ENCODE data around the gene HSD11B2. TPM values are rescaled to one million over a fixed set of nuclear protein-coding genes. Genes with fewer than 3 reads are reported as not detected.

Gene HSD11B2
- total RNA-seq, 1 donor from 2014 or later, result 8.5 TPM

DNA sequence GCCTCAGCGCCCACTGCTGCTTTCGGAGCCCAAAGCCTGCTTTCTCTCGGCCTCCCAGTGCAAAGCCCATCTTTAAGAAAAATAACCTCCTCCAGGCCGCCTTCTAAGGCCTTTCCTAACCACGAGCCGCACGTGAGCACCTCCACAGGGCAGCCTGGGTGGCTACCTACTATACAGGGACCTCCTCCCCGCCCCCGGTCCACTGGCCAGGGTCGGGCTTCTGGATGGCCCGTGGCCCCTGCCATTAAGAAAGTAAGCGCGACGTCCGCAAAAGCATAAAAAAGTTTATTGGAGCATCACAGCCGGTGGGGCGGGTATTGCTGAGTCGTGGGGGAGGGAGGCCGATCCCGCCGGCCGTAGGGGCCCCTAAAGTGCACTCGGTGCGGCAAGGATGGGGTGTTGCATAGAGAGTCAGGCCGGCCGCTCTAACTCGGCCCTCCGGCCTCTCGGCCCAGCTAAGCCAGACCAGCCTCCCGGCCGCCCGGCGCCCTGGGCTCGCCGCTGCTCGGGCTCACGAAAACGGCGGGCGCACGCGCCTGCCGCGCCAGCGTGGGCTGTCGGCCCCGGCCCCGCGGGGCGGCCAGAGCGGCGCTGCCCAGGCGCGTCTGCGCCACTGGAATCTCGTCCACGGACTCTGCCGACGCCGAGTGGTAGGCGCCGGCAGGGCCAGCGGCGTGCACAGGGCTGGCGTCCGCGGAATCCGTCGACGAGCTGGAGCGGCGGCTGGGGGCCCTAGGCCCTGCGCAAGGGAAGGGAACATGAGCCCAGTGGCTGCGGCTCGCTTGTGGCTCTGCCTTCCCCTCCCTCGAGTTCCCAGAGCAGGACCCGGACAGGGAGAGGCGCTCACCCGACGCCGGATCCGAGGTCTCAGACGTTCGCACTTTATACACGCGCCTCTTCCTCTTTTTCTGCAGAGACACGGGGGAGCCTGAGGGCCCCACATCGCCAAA, 36.5 kb upstream of the HSD11B2 start:
- TF ChIP-seq, protein P1, sequence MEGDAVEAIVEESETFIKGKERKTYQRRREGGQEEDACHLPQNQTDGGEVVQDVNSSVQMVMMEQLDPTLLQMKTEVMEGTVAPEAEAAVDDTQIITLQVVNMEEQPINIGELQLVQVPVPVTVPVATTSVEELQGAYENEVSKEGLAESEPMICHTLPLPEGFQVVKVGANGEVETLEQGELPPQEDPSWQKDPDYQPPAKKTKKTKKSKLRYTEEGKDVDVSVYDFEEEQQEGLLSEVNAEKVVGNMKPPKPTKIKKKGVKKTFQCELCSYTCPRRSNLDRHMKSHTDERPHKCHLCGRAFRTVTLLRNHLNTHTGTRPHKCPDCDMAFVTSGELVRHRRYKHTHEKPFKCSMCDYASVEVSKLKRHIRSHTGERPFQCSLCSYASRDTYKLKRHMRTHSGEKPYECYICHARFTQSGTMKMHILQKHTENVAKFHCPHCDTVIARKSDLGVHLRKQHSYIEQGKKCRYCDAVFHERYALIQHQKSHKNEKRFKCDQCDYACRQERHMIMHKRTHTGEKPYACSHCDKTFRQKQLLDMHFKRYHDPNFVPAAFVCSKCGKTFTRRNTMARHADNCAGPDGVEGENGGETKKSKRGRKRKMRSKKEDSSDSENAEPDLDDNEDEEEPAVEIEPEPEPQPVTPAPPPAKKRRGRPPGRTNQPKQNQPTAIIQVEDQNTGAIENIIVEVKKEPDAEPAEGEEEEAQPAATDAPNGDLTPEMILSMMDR (conservative IDR thresholded peaks at IDR 0.05), result no peak
- no peaks in the 10 kb centered on the region for H3K36me3 Mint-ChIP-seq
- H3K27me3 Mint-ChIP-seq, result peaks cover 18% of the 10 kb centered on the region
- peaks cover 13% of the 10 kb centered on the region for H3K4me1 Mint-ChIP-seq (ENCODE audit: unreplicated experiment)
- DNase-seq (ENCODE audit: extremely low spot score, unreplicated experiment), result no peak
- H3K9me3 Mint-ChIP-seq, result no peaks in the 10 kb centered on the region
- H3K27ac Mint-ChIP-seq, result peak overlapping the region; percentile 34
- peak overlapping the region; percentile 82 for H3K4me3 Mint-ChIP-seq

DNA sequence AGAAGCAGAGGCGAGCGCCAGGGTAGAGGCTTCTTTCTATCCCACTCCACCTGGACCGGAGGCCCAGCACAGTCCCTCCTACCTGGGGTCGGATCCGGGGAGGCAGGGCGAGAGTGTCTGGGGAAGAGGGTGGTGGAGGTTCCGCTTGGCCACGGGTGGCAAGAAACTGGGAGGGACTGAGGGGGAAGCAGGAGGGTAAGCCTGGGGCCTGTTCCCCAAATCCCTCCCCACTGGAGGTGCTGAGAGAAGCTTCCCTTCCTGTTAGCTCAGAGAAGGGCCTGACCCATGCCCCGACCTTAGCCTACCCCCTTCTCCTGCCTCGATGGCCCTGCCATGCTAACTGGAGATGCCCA, 35.8 kb upstream of the HSD11B2 start:
- no peaks in the 10 kb centered on the region for H3K36me3 Mint-ChIP-seq
- TF ChIP-seq, protein P1 (conservative IDR thresholded peaks at IDR 0.05), result no peak
- peaks cover 9% of the 10 kb centered on the region for H3K4me1 Mint-ChIP-seq (ENCODE audit: unreplicated experiment)
- H3K27ac Mint-ChIP-seq, result no peak overlapping the region
- H3K4me3 Mint-ChIP-seq, result no peak overlapping the region
- peaks cover 18% of the 10 kb centered on the region for H3K27me3 Mint-ChIP-seq
- no peak for DNase-seq (ENCODE audit: extremely low spot score, unreplicated experiment)
- no peaks in the 10 kb centered on the region for H3K9me3 Mint-ChIP-seq

DNA sequence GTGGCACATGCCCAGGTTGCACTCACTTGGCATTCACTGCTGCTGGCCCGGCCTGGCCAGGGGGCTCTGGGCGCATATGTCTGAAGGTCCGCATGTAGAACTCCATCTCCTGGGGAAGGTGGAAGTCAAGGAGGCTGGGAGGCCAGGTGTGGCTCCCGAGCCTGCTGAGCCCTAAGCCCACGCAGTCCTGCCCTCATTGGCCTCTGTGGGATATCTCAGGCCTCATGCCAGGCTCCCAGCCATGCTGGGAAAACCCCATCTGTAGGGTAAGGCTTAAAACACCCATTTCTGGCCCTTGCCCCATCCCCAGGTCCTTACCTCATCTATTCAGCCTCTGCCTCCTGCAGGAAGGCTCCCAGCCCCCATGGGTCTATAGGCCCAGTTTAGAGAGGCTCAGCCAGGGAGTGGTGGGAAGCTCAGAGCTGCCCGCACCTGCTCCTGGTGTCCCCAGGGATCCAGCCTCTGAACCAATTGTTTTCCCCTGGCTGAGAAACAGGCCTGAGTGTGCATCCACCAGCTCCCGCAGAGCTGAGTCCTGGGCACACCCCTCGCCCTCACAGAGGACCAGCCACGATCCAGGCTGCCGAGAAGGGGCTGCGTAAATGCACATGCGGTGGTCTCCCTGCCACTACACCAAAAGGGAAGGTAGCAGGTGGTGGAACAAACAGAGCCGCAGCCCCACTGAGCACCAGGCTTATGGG, 35.3 kb upstream of the HSD11B2 start:
- H3K36me3 Mint-ChIP-seq, result no peaks in the 10 kb centered on the region
- peaks cover 18% of the 10 kb centered on the region for H3K27me3 Mint-ChIP-seq
- TF ChIP-seq, protein P1 (conservative IDR thresholded peaks at IDR 0.05), result no peak
- H3K9me3 Mint-ChIP-seq, result no peaks in the 10 kb centered on the region
- H3K4me1 Mint-ChIP-seq (ENCODE audit: unreplicated experiment), result peaks cover 9% of the 10 kb centered on the region
- H3K27ac Mint-ChIP-seq, result peak overlapping the region; percentile 70
- DNase-seq (ENCODE audit: extremely low spot score, unreplicated experiment), result no peak
- peak overlapping the region; percentile 28 for H3K4me3 Mint-ChIP-seq

DNA sequence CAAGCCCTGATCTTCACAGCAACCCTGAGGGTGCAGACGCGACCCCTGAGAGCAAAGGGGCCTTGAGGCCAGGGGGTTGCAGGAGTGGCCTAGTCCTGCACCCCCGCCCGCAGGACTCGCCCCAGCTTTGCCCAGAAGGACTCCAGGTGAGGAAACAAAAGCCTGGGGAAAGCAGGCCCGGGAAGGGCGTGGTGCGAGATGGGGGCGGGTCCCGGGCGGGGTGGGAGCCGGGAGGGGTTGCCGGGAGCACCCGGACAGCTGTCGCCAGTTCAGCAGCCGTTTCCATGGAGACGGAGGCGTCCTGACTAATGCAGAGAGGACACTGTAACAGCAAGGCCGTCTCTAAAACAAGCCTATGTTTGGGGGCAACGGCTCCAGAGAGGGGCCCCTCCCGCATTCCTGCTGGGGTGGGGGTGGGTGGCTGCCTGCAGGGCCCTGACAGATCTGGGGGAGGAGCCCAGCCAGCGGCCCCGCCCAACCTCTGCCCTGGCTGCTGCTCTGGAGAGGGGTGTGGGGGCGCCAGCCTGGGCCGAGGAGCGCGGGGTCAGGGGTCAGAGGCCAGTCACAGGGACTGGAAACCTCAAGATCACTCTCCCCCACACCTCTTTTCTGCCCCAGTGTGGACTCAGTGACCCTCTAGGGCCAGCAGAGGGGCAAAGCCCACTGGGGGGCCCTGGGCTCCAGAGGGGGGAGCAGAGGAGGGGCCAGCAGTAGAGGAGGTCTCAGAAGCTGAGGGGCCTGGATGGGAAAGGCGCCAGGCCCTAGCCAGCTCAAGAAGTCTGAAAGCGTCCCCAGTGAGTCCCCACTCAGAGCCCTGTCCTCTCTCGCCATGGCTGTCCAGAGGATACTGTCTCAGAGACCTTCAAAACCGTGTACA, 34.5 kb upstream of the HSD11B2 start:
- Mint-ChIP-seq H3K27ac (peak overlapping the region; percentile 70), H3K4me3 (peak overlapping the region; percentile 55), H3K36me3 (no peaks in the 10 kb centered on the region), H3K4me1 (ENCODE audit: unreplicated experiment) (peaks cover 9% of the 10 kb centered on the region), H3K27me3 (peaks cover 18% of the 10 kb centered on the region), H3K9me3 (no peaks in the 10 kb centered on the region)
- no peak for DNase-seq (ENCODE audit: extremely low spot score, unreplicated experiment)
- TF ChIP-seq, protein P1 (conservative IDR thresholded peaks at IDR 0.05), result no peak

DNA sequence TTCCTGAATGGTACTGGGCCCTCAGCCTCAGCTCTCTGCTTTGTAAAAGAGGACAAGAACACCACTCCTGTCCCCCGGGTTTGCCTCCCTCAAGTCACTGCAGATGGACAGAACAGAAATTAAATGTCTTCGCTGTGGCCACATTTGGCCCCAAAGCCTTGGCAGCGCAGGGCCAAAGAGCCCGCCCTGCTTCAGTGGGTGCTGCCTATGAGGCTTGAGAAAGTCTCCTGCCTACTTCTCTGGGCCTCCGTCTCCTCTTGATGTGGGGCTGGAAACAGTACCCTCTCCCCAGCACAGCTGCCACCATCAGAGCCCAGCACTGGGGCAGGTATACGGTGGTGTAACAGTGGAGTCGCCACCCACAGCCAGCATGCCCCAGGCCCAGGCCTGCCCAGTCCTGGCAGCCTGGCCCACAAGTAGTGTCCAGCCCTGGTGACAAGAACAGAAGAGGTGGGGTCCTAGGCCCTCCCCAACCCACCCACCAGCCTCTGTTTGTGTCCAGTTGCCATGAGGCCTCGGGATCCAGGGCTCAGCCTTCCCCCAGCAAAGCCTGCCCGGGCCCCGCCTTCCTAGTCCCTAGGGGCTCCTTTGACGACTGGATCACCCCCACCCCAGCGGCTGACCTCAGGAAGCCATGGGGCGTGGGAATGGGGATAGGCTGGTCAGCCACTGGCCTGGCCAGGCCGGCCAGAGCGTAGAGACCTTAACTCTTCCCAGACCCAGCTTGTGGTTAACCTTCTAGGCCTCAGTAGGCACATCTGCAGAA, 33.7 kb upstream of the HSD11B2 start:
- Mint-ChIP-seq H3K4me3 (no peak overlapping the region), H3K36me3 (no peaks in the 10 kb centered on the region), H3K27ac (peak overlapping the region; percentile 53), H3K27me3 (peaks cover 18% of the 10 kb centered on the region), H3K4me1 (ENCODE audit: unreplicated experiment) (peaks cover 16% of the 10 kb centered on the region), H3K9me3 (no peaks in the 10 kb centered on the region)
- TF ChIP-seq, protein P1 (conservative IDR thresholded peaks at IDR 0.05), result no peak
- DNase-seq (ENCODE audit: extremely low spot score, unreplicated experiment), result no peak

Measured in type B pancreatic cell (in vitro differentiated cells).